Gastrocnemius medialis (tissue), 4 donors: ENCODE measurements around the gene PRKACG. TPM values are rescaled to one million over a fixed set of nuclear protein-coding genes. Genes with fewer than 3 reads are reported as not detected.

Experiments
- ATAC-seq, 2 donors: fragments of 150-250 bp; one replicate each; pipeline ENCODE4 v1.9.1; 2016
- DNase-seq, 2 donors: peaks; one replicate each; pipeline ENCODE4 v3.0.0-alpha.2; 2019
- H3K27ac ChIP-seq, 4 donors: fragments of 200-600 bp; sonication (generic); 1 replicate in 1 of 4; 2 replicates in 3 of 4; pipeline ENCODE4 v1.5.1; 2016 to 2018; ENCODE audit warnings: mild to moderate bottlenecking in 2 of 4, moderate library complexity in 1 of 4
- H3K27me3 ChIP-seq, 3 donors: fragments of 200-600 bp; sonication (generic) in 2 of 3; 1 replicate in 1 of 3; 2 replicates in 2 of 3; pipeline versions ENCODE4 v1.5.1 to v1.6.0; 2016 to 2019; ENCODE audit warnings: mild to moderate bottlenecking in 1 of 3, moderate library complexity in 1 of 3
- H3K36me3 ChIP-seq, 2 donors: fragments of 200-600 bp; sonication (generic) in 1 of 2; one replicate each; pipeline ENCODE4 v1.5.1; 2017 to 2018
- H3K4me1 ChIP-seq, 2 donors: fragments of 200-600 bp; sonication (generic) in 1 of 2; one replicate each; pipeline ENCODE4 v1.5.1; 2016 to 2017; ENCODE audit warnings: mild to moderate bottlenecking in 2 of 2
- H3K4me3 ChIP-seq, 4 donors: fragments of 200-600 bp; sonication (generic) in 3 of 4; 1 replicate in 1 of 4; 2 replicates in 3 of 4; pipeline ENCODE4 v1.5.1; 2016 to 2019; ENCODE audit warnings: mild to moderate bottlenecking in 2 of 4
- H3K9me3 ChIP-seq, 3 donors: fragments of 200-600 bp; sonication (generic) in 2 of 3; 1 replicate in 1 of 3; 2 replicates in 2 of 3; pipeline ENCODE4 v1.5.1; 2016 to 2019
- CTCF ChIP-seq, 5 experiments: fragments of 450-650 bp in 3 of 5; fragments of 200-600 bp in 2 of 5; sonication (generic) in 2 of 5; IDR thresholded peaks in 4 of 5; conservative IDR thresholded peaks in 1 of 5; 1 replicate in 4 of 5; 2 replicates in 1 of 5; pipeline ENCODE4 v1.5.1; 2016 to 2019; ENCODE audit warnings: antibody characterized with exemption in 5 of 5, mild to moderate bottlenecking in 3 of 5, moderate library complexity in 3 of 5
- POLR2A ChIP-seq, 2 donors: fragments of 450-650 bp; IDR thresholded peaks; one replicate each; pipeline ENCODE4 v1.6.1; 2017; ENCODE audit warnings: antibody characterized with exemption in 2 of 2, mild to moderate bottlenecking in 2 of 2, moderate library complexity in 2 of 2
- in situ Hi-C, 4 donors: fragments of 200-750 bp; cut with MboI; loops; one replicate each; pipeline versions ENCODE4 v1.15.0 to v1.8.0; 2017; ENCODE audit warnings: low sequenced_read_pairs in 4 of 4
- intact Hi-C: fragments of 100-400 bp; cut with DNase I; formaldehyde crosslinking; loops from one replicate; pipeline ENCODE4 v1.15.1; 2023; ENCODE audit warnings: low total_unique reads
- total RNA-seq, 4 donors: library from RNA; depleted of rRNA; stranded (reverse); fragments of >200 nt; gene quantifications; one replicate each; pipeline versions ENCODE4 v1.1.0 to v1.2.3, GENCODE V29; 2016

The PRKACG gene
- total RNA-seq, 4 donors from 2014 or later: not detected

- Histone ChIP-seq H3K27me3 (no peaks in the 10 kb centered on the region), H3K9me3 (no peaks in the 10 kb centered on the region), H3K4me1 (no peaks in the 10 kb centered on the region), H3K27ac (no peak overlapping the region), H3K36me3 (no peaks in the 10 kb centered on the region), H3K4me3 (no peak overlapping the region)
- ATAC-seq (no peak), DNase-seq (no peak)
- in situ Hi-C loops: no loop called here
- TF ChIP-seq CTCF (IDR thresholded peaks at IDR 0.05 in 4 of 5, conservative IDR thresholded peaks at IDR 0.05 in 1 of 5) (no peak), POLR2A (IDR thresholded peaks at IDR 0.05) (no peak)
- intact Hi-C loops: loop anchor here (10.0 kb wide), 1 partner anchor 55 kb away; no protein-coding TSS in a partner anchor
Observed at GRCh38 chr9:68970151-68970550, 43.8 kb downstream of the PRKACG start.

- no peaks in the 10 kb centered on the region for H3K4me1 ChIP-seq
- H3K9me3 ChIP-seq: no peaks in the 10 kb centered on the region
- in situ Hi-C loops (loop anchor here in 1 of 4 donors (10.0 kb wide), 1 partner anchor 55 kb away; no protein-coding TSS in a partner anchor), intact Hi-C loops (no loop called here)
- H3K36me3 ChIP-seq: no peaks in the 10 kb centered on the region
- H3K27me3 ChIP-seq: no peaks in the 10 kb centered on the region
- TF ChIP-seq CTCF (IDR thresholded peaks at IDR 0.05 in 4 of 5, conservative IDR thresholded peaks at IDR 0.05 in 1 of 5): no peak
- TF ChIP-seq POLR2A (IDR thresholded peaks at IDR 0.05): no peak
- ATAC-seq: no peak
- no peak overlapping the region for H3K27ac ChIP-seq
- DNase-seq: no peak
- no peak overlapping the region for H3K4me3 ChIP-seq
Observed at GRCh38 chr9:68969538-68969937, 44.4 kb downstream of the PRKACG start.

GRCh38 chr9:68967800-68968199 lies 46.1 kb downstream of the PRKACG start:
- ATAC-seq (no peak), DNase-seq (no peak)
- Histone ChIP-seq H3K4me3 (no peak overlapping the region), H3K27me3 (no peaks in the 10 kb centered on the region), H3K36me3 (no peaks in the 10 kb centered on the region), H3K9me3 (no peaks in the 10 kb centered on the region), H3K4me1 (no peaks in the 10 kb centered on the region), H3K27ac (no peak overlapping the region)
- intact Hi-C loops: no loop called here
- TF ChIP-seq POLR2A (IDR thresholded peaks at IDR 0.05): no peak
- no peak for TF ChIP-seq CTCF (IDR thresholded peaks at IDR 0.05 in 4 of 5, conservative IDR thresholded peaks at IDR 0.05 in 1 of 5)
- in situ Hi-C loops: loop anchor here in 1 of 4 donors (10.0 kb wide), 1 partner anchor 53 kb away; no protein-coding TSS in a partner anchor

GRCh38 chr9:68966496-68966944 lies 47.4 kb downstream of the PRKACG start:
- in situ Hi-C loops: loop anchor here in 1 of 4 donors (10.0 kb wide), 1 partner anchor 52 kb away; no protein-coding TSS in a partner anchor
- Histone ChIP-seq H3K4me3 (no peak overlapping the region), H3K36me3 (no peaks in the 10 kb centered on the region), H3K27ac (no peak overlapping the region), H3K4me1 (no peaks in the 10 kb centered on the region), H3K9me3 (no peaks in the 10 kb centered on the region), H3K27me3 (no peaks in the 10 kb centered on the region)
- intact Hi-C loops: no loop called here
- ATAC-seq (no peak), DNase-seq (no peak)
- TF ChIP-seq CTCF (IDR thresholded peaks at IDR 0.05 in 4 of 5, conservative IDR thresholded peaks at IDR 0.05 in 1 of 5) (no peak), POLR2A (IDR thresholded peaks at IDR 0.05) (no peak)

GRCh38 chr9:68964765-68965164 lies 49.1 kb downstream of the PRKACG start:
- ATAC-seq: no peak
- H3K4me3 ChIP-seq: no peak overlapping the region
- TF ChIP-seq CTCF (IDR thresholded peaks at IDR 0.05 in 4 of 5, conservative IDR thresholded peaks at IDR 0.05 in 1 of 5): no peak
- no peak for TF ChIP-seq POLR2A (IDR thresholded peaks at IDR 0.05)
- no peaks in the 10 kb centered on the region for H3K36me3 ChIP-seq
- no peaks in the 10 kb centered on the region for H3K4me1 ChIP-seq
- no peak for DNase-seq
- in situ Hi-C loops: loop anchor here in 1 of 4 donors (10.0 kb wide), 1 partner anchor 50 kb away; no protein-coding TSS in a partner anchor
- H3K27ac ChIP-seq: no peak overlapping the region
- no peaks in the 10 kb centered on the region for H3K9me3 ChIP-seq
- intact Hi-C loops: no loop called here
- no peaks in the 10 kb centered on the region for H3K27me3 ChIP-seq
